GM23338 (cell line): ENCODE results near the gene FAF1. TPM values are rescaled to one million over a fixed set of nuclear protein-coding genes. Genes with fewer than 3 reads are reported as not detected.

ENCODE experiments used
- ATAC-seq: fragments of 200-7000 bp; cut with Tn5 transposase; 3 replicates; pipeline ENCODE4 v1.9.1; 2020
- DNase-seq: peaks from one replicate; pipeline ENCODE4 v3.0.0-alpha.2; 2015; ENCODE audit warnings: low spot score
- H2AFZ ChIP-seq: fragments of 200-600 bp; sonication (generic); 2 replicates; pipeline ENCODE4 v1.8.0; 2016; ENCODE audit warnings: antibody characterized with exemption, mild to moderate bottlenecking, moderate library complexity
- H3F3A ChIP-seq: fragments of 200-600 bp; sonication (generic); replicated peaks from 2 replicates; pipeline ENCODE4 v1.8.0; 2017; ENCODE audit warnings: antibody characterized with exemption, mixed run types, low read depth
- H3K27ac ChIP-seq: fragments of 200-600 bp; sonication (generic); 2 replicates; pipeline ENCODE4 v1.6.1; 2016; ENCODE audit warnings: low read depth
- H3K27me3 ChIP-seq: fragments of 200-600 bp; sonication (generic); 2 replicates; pipeline ENCODE4 v1.8.0; 2016; ENCODE audit warnings: mild to moderate bottlenecking, mixed run types, moderate library complexity; ENCODE audit not compliant: insufficient read depth
- H3K36me3 ChIP-seq: fragments of 200-600 bp; sonication (generic); 2 replicates; pipeline ENCODE4 v1.8.0; 2016; ENCODE audit warnings: mild to moderate bottlenecking; ENCODE audit not compliant: insufficient read depth
- H3K4me1 ChIP-seq: fragments of 200-600 bp; sonication (generic); 2 replicates; pipeline ENCODE4 v1.8.0; 2016; ENCODE audit warnings: mild to moderate bottlenecking, moderate library complexity; ENCODE audit not compliant: insufficient read depth
- H3K4me2 ChIP-seq: fragments of 200-600 bp; sonication (generic); 2 replicates; pipeline ENCODE4 v1.7.1; 2017; ENCODE audit warnings: mixed run types
- H3K4me3 ChIP-seq: fragments of 200-600 bp; sonication (generic); 2 replicates; pipeline ENCODE4 v1.6.1; 2016; ENCODE audit warnings: mixed run types
- H3K79me2 ChIP-seq: fragments of 200-600 bp; sonication (generic); replicated peaks from 2 replicates; pipeline ENCODE4 v1.8.0; 2017; ENCODE audit warnings: mild to moderate bottlenecking; ENCODE audit not compliant: insufficient read depth
- H3K9me2 ChIP-seq: fragments of 200-600 bp; sonication (generic); 2 replicates; pipeline ENCODE4 v1.8.0; 2017; ENCODE audit not compliant: insufficient read depth
- H4K20me1 ChIP-seq: fragments of 200-600 bp; sonication (generic); replicated peaks from 2 replicates; pipeline ENCODE4 v1.8.0; 2017; ENCODE audit warnings: mild to moderate bottlenecking; ENCODE audit not compliant: insufficient read depth
- H3K27ac Mint-ChIP-seq: 2 replicates; pipeline ENCODE4 v1.8.0; 2020; ENCODE audit warnings: inconsistent platforms, mild to moderate bottlenecking, moderate library complexity, mixed read lengths
- H3K27me3 Mint-ChIP-seq: 3 replicates; pipeline ENCODE4 v1.8.0; 2022; ENCODE audit warnings: low read depth, mild to moderate bottlenecking, moderate library complexity, mixed read lengths, inconsistent platforms; ENCODE audit not compliant: insufficient read depth, poor library complexity
- H3K36me3 Mint-ChIP-seq: 3 replicates; pipeline ENCODE4 v1.8.0; 2021; ENCODE audit warnings: low read depth, mild to moderate bottlenecking, inconsistent platforms, moderate library complexity, mixed read lengths
- H3K4me1 Mint-ChIP-seq: 3 replicates; pipeline ENCODE4 v1.8.0; 2020; ENCODE audit warnings: mild to moderate bottlenecking, inconsistent platforms, mixed read lengths
- H3K4me3 Mint-ChIP-seq: 3 replicates; pipeline ENCODE4 v1.8.0; 2021; ENCODE audit warnings: moderate library complexity, mild to moderate bottlenecking, inconsistent platforms, mixed read lengths
- H3K9me3 Mint-ChIP-seq: 3 replicates; pipeline ENCODE4 v1.8.0; 2020; ENCODE audit warnings: moderate library complexity, mild to moderate bottlenecking, inconsistent platforms, mixed read lengths
- CREB1 ChIP-seq: fragments of 250-450 bp; sonication (Bioruptor Pico); IDR thresholded peaks from 2 replicates; pipeline ENCODE4 v1.5.0; 2020; ENCODE audit warnings: low read depth, mild to moderate bottlenecking, moderate library complexity
- EZH2 ChIP-seq: fragments of 200-600 bp; sonication (generic); IDR thresholded peaks from one replicate; pipeline ENCODE4 v1.8.0; 2017; ENCODE audit warnings: antibody characterized with exemption, mild to moderate bottlenecking, low read depth; ENCODE audit not compliant: unreplicated experiment
- EZH2phosphoT487 ChIP-seq: fragments of 200-600 bp; sonication (generic); IDR thresholded peaks from one replicate; pipeline ENCODE4 v1.8.1; 2018; ENCODE audit warnings: antibody characterized with exemption; ENCODE audit not compliant: unreplicated experiment
- JUNB ChIP-seq: IDR thresholded peaks from one replicate; pipeline ENCODE4 v1.6.1; 2016; ENCODE audit warnings: antibody characterized with exemption; ENCODE audit not compliant: unreplicated experiment
- NANOG ChIP-seq: IDR thresholded peaks from 2 replicates; pipeline ENCODE4 v1.6.1; 2016; ENCODE audit warnings: antibody characterized with exemption, borderline replicate concordance
- POLR2AphosphoS5 ChIP-seq: IDR thresholded peaks from 2 replicates; pipeline ENCODE4 v1.6.1; 2016; ENCODE audit warnings: antibody characterized with exemption, low read depth
- STAT1 ChIP-seq: IDR thresholded peaks from one replicate; pipeline ENCODE4 v1.6.1; 2016; ENCODE audit warnings: antibody characterized with exemption; ENCODE audit not compliant: unreplicated experiment
- ZNF331 ChIP-seq: fragments of 250-450 bp; sonication (Bioruptor Pico); IDR thresholded peaks from 2 replicates; pipeline ENCODE4 v1.5.0; 2020; ENCODE audit warnings: low read depth, mild to moderate bottlenecking, moderate library complexity
- polyA plus RNA-seq: library from polyadenylated mRNA; unstranded; fragments of >200 nt; fragmentation: Nextera tagmentation; extraction: Ambion mirVana; gene quantifications from 2 replicates; pipeline ENCODE4 v1.2.1, GENCODE V29; 2016
- total RNA-seq: library from RNA; depleted of rRNA; stranded (reverse); fragments of >200 nt; shearing (Covaris generic); gene quantifications from 2 replicates; pipeline ENCODE4 v1.2.3, GENCODE V29; 2014
- TF ChIP-seq, protein P1 (sequence below), 2 experiments: fragments of 200-600 bp in 1 of 2; sonication (generic) in 1 of 2; conservative IDR thresholded peaks; 2 replicates each; pipeline versions ENCODE4 v1.5.1 to v1.6.1; 2016 to 2017; ENCODE audit warnings: antibody characterized with exemption in 2 of 2, low read depth in 2 of 2, mild to moderate bottlenecking in 2 of 2, moderate library complexity in 1 of 2
- TF ChIP-seq, protein P2 (sequence below): fragments of 250-450 bp; sonication (Bioruptor Pico); IDR thresholded peaks from 2 replicates; pipeline ENCODE4 v1.5.0; 2020; ENCODE audit warnings: mild to moderate bottlenecking, moderate library complexity
- TF ChIP-seq, protein P3 (sequence below): IDR thresholded peaks from 2 replicates; pipeline ENCODE4 v1.6.1; 2016; ENCODE audit warnings: antibody characterized with exemption

Gene FAF1
- total and polyA plus RNA-seq, 2 experiments from 2014 or later, result 24.1 to 53.2 TPM

DNA sequence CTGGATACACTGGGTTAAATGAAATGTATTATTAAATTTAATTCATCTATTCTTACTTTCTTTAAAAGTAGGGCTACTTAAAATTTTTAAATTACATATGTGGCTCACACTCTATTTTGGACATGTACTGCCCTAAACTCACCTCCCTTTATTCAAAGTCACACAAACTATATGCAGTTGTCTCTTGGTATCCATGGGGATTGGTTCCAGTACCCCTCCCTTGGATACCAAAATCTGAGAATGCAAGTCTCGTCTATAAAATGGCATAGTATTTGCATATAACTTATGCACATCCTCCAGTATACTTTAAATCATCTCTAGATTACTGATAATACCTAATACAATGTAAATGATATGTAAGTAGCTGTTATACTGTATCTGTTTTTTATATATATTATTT lies 57.6 kb downstream of the FAF1 start:
- no peak overlapping the region for H3K27ac ChIP-seq
- H3K27ac Mint-ChIP-seq, result no peak overlapping the region
- peaks cover 23% of the 10 kb centered on the region for H3K79me2 ChIP-seq
- H3K4me3 Mint-ChIP-seq, result no peak overlapping the region
- H3K9me3 Mint-ChIP-seq, result peaks cover 14% of the 10 kb centered on the region
- DNase-seq, result no peak
- peaks cover 7% of the 10 kb centered on the region; the same call in 2 of the 3 replicates for H3K36me3 Mint-ChIP-seq
- no peak overlapping the region for H3K4me2 ChIP-seq
- H3F3A ChIP-seq, result no peaks in the 10 kb centered on the region
- ATAC-seq, result no peak
- TF ChIP-seq, protein P1, sequence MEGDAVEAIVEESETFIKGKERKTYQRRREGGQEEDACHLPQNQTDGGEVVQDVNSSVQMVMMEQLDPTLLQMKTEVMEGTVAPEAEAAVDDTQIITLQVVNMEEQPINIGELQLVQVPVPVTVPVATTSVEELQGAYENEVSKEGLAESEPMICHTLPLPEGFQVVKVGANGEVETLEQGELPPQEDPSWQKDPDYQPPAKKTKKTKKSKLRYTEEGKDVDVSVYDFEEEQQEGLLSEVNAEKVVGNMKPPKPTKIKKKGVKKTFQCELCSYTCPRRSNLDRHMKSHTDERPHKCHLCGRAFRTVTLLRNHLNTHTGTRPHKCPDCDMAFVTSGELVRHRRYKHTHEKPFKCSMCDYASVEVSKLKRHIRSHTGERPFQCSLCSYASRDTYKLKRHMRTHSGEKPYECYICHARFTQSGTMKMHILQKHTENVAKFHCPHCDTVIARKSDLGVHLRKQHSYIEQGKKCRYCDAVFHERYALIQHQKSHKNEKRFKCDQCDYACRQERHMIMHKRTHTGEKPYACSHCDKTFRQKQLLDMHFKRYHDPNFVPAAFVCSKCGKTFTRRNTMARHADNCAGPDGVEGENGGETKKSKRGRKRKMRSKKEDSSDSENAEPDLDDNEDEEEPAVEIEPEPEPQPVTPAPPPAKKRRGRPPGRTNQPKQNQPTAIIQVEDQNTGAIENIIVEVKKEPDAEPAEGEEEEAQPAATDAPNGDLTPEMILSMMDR (conservative IDR thresholded peaks at IDR 0.05; ENCODE audit: low read depth in 2 of 2), result no peak
- TF ChIP-seq NANOG, result no peak
- TF ChIP-seq, protein P2, sequence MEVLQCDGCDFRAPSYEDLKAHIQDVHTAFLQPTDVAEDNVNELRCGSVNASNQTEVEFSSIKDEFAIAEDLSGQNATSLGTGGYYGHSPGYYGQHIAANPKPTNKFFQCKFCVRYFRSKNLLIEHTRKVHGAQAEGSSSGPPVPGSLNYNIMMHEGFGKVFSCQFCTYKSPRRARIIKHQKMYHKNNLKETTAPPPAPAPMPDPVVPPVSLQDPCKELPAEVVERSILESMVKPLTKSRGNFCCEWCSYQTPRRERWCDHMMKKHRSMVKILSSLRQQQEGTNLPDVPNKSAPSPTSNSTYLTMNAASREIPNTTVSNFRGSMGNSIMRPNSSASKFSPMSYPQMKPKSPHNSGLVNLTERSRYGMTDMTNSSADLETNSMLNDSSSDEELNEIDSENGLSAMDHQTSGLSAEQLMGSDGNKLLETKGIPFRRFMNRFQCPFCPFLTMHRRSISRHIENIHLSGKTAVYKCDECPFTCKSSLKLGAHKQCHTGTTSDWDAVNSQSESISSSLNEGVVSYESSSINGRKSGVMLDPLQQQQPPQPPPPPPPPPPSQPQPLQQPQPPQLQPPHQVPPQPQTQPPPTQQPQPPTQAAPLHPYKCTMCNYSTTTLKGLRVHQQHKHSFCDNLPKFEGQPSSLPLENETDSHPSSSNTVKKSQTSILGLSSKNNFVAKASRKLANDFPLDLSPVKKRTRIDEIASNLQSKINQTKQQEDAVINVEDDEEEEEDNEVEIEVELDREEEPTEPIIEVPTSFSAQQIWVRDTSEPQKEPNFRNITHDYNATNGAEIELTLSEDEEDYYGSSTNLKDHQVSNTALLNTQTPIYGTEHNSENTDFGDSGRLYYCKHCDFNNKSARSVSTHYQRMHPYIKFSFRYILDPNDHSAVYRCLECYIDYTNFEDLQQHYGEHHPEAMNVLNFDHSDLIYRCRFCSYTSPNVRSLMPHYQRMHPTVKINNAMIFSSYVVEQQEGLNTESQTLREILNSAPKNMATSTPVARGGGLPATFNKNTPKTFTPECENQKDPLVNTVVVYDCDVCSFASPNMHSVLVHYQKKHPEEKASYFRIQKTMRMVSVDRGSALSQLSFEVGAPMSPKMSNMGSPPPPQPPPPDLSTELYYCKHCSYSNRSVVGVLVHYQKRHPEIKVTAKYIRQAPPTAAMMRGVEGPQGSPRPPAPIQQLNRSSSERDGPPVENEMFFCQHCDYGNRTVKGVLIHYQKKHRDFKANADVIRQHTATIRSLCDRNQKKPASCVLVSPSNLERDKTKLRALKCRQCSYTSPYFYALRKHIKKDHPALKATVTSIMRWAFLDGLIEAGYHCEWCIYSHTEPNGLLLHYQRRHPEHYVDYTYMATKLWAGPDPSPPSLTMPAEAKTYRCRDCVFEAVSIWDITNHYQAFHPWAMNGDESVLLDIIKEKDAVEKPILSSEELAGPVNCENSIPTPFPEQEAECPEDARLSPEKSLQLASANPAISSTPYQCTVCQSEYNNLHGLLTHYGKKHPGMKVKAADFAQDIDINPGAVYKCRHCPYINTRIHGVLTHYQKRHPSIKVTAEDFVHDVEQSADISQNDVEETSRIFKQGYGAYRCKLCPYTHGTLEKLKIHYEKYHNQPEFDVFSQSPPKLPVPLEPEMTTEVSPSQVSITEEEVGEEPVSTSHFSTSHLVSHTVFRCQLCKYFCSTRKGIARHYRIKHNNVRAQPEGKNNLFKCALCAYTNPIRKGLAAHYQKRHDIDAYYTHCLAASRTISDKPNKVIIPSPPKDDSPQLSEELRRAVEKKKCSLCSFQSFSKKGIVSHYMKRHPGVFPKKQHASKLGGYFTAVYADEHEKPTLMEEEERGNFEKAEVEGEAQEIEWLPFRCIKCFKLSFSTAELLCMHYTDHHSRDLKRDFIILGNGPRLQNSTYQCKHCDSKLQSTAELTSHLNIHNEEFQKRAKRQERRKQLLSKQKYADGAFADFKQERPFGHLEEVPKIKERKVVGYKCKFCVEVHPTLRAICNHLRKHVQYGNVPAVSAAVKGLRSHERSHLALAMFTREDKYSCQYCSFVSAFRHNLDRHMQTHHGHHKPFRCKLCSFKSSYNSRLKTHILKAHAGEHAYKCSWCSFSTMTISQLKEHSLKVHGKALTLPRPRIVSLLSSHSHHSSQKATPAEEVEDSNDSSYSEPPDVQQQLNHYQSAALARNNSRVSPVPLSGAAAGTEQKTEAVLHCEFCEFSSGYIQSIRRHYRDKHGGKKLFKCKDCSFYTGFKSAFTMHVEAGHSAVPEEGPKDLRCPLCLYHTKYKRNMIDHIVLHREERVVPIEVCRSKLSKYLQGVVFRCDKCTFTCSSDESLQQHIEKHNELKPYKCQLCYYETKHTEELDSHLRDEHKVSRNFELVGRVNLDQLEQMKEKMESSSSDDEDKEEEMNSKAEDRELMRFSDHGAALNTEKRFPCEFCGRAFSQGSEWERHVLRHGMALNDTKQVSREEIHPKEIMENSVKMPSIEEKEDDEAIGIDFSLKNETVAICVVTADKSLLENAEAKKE (CRISPR knock-in tag), result no peak
- no peak for TF ChIP-seq STAT1
- TF ChIP-seq ZNF331, result no peak
- TF ChIP-seq, protein P3, sequence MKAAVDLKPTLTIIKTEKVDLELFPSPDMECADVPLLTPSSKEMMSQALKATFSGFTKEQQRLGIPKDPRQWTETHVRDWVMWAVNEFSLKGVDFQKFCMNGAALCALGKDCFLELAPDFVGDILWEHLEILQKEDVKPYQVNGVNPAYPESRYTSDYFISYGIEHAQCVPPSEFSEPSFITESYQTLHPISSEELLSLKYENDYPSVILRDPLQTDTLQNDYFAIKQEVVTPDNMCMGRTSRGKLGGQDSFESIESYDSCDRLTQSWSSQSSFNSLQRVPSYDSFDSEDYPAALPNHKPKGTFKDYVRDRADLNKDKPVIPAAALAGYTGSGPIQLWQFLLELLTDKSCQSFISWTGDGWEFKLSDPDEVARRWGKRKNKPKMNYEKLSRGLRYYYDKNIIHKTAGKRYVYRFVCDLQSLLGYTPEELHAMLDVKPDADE, result no peak
- no peak for TF ChIP-seq EZH2phosphoT487
- no peak for TF ChIP-seq JUNB
- no peak for TF ChIP-seq EZH2
- no peak for TF ChIP-seq POLR2AphosphoS5
- TF ChIP-seq CREB1, result no peak
- H3K4me1 ChIP-seq, result no peaks in the 10 kb centered on the region
- H3K9me2 ChIP-seq, result no peaks in the 10 kb centered on the region
- H3K27me3 Mint-ChIP-seq, result peaks cover 6% of the 10 kb centered on the region
- H3K27me3 ChIP-seq, result no peaks in the 10 kb centered on the region
- no peaks in the 10 kb centered on the region for H3K4me1 Mint-ChIP-seq
- no peak overlapping the region for H2AFZ ChIP-seq
- H4K20me1 ChIP-seq, result peaks cover 3% of the 10 kb centered on the region; the same call in 1 of the 2 replicates
- no peak overlapping the region for H3K4me3 ChIP-seq
- no peaks in the 10 kb centered on the region for H3K36me3 ChIP-seq
